ENCODE results near the gene ANGEL1.

The ANGEL1 gene

GRCh38 chr14:76761960-76762410, 50.7 kb downstream of the ANGEL1 start:
- Histone ChIP-seq H3K9ac (ENCODE audit: low read length in 2 of 2) (peak overlapping the region; percentile 5 to 18), H3K27ac (ENCODE audit: low read length) (no peak overlapping the region), H3K27me3 (ENCODE audit: control insufficient read depth in 1 of 2, insufficient read depth in 2 of 2, low read length in 2 of 2) (peaks cover 4 to 9% of the 10 kb centered on the region in 2 donors), H3K9me3 (ENCODE audit: control insufficient read depth in 2 of 2, low read length in 2 of 2) (no peaks in the 10 kb centered on the region), H3K4me3 (ENCODE audit: low read length in 2 of 2) (peak overlapping the region; percentile 61 to 81), H3K36me3 (ENCODE audit: control insufficient read depth in 2 of 2, insufficient read depth in 2 of 2, low read length in 2 of 2) (no peaks in the 10 kb centered on the region), H3K4me1 (ENCODE audit: control insufficient read depth, insufficient read depth, low read length) (peaks cover 36% of the 10 kb centered on the region)

GRCh38 chr14:76761136-76761959, 51.3 kb downstream of the ANGEL1 start, which contains the start of gene VASH1:
TSS of gene VASH1 (plus strand) at chr14:76761468. CDS start at chr14:76762822, 1,354 bp downstream.
- Histone ChIP-seq H3K27ac (ENCODE audit: low read length) (peak within 1 kb of the TSS; percentile 31), H3K4me1 (ENCODE audit: control insufficient read depth, insufficient read depth, low read length) (peaks cover 36% of the 10 kb centered on the region), H3K4me3 (ENCODE audit: low read length in 2 of 2) (peak within 1 kb of the TSS; percentile 61 to 81), H3K9ac (ENCODE audit: low read length in 2 of 2) (peak within 1 kb of the TSS; percentile 50 to 73), H3K36me3 (ENCODE audit: control insufficient read depth in 2 of 2, insufficient read depth in 2 of 2, low read length in 2 of 2) (no peaks in the 10 kb centered on the region), H3K27me3 (ENCODE audit: control insufficient read depth in 1 of 2, insufficient read depth in 2 of 2, low read length in 2 of 2) (peaks cover 4 to 9% of the 10 kb centered on the region in 2 donors), H3K9me3 (ENCODE audit: control insufficient read depth in 2 of 2, low read length in 2 of 2) (no peaks in the 10 kb centered on the region)

GRCh38 chr14:76760331-76761135, 52.1 kb downstream of the ANGEL1 start:
- Histone ChIP-seq H3K36me3 (ENCODE audit: control insufficient read depth in 2 of 2, insufficient read depth in 2 of 2, low read length in 2 of 2) (no peaks in the 10 kb centered on the region), H3K4me1 (ENCODE audit: control insufficient read depth, insufficient read depth, low read length) (peaks cover 35% of the 10 kb centered on the region), H3K9ac (ENCODE audit: low read length in 2 of 2) (peak overlapping the region; percentile 50 to 73), H3K9me3 (ENCODE audit: control insufficient read depth in 2 of 2, low read length in 2 of 2) (no peaks in the 10 kb centered on the region), H3K27me3 (ENCODE audit: control insufficient read depth in 1 of 2, insufficient read depth in 2 of 2, low read length in 2 of 2) (peaks cover 4 to 9% of the 10 kb centered on the region in 2 donors), H3K4me3 (ENCODE audit: low read length in 2 of 2) (peak overlapping the region; percentile 60 to 81), H3K27ac (ENCODE audit: low read length) (no peak overlapping the region)

- Histone ChIP-seq H3K4me1 (ENCODE audit: control insufficient read depth, insufficient read depth, low read length) (peaks cover 31% of the 10 kb centered on the region), H3K4me3 (ENCODE audit: low read length in 2 of 2) (no peak overlapping the region), H3K9ac (ENCODE audit: low read length in 2 of 2) (no peak overlapping the region), H3K36me3 (ENCODE audit: control insufficient read depth in 2 of 2, insufficient read depth in 2 of 2, low read length in 2 of 2) (no peaks in the 10 kb centered on the region), H3K9me3 (ENCODE audit: control insufficient read depth in 2 of 2, low read length in 2 of 2) (no peaks in the 10 kb centered on the region), H3K27me3 (ENCODE audit: control insufficient read depth in 1 of 2, insufficient read depth in 2 of 2, low read length in 2 of 2) (peaks cover 4 to 9% of the 10 kb centered on the region in 2 donors), H3K27ac (ENCODE audit: low read length) (no peak overlapping the region)
Observed at GRCh38 chr14:76759589-76759988, 53.1 kb downstream of the ANGEL1 start.

GRCh38 chr14:76756371-76756750, 56.3 kb downstream of the ANGEL1 start:
- Histone ChIP-seq H3K4me1 (ENCODE audit: control insufficient read depth, insufficient read depth, low read length) (peaks cover 7% of the 10 kb centered on the region), H3K27ac (ENCODE audit: low read length) (no peak overlapping the region), H3K4me3 (ENCODE audit: low read length in 2 of 2) (no peak overlapping the region), H3K9ac (ENCODE audit: low read length in 2 of 2) (no peak overlapping the region), H3K36me3 (ENCODE audit: control insufficient read depth in 2 of 2, insufficient read depth in 2 of 2, low read length in 2 of 2) (no peaks in the 10 kb centered on the region), H3K9me3 (ENCODE audit: control insufficient read depth in 2 of 2, low read length in 2 of 2) (no peaks in the 10 kb centered on the region), H3K27me3 (ENCODE audit: control insufficient read depth in 1 of 2, insufficient read depth in 2 of 2, low read length in 2 of 2) (peaks cover 0 to 4% of the 10 kb centered on the region in 2 donors)

GRCh38 chr14:76755610-76756370, 56.9 kb downstream of the ANGEL1 start:
- Histone ChIP-seq H3K9ac (ENCODE audit: low read length in 2 of 2) (no peak overlapping the region), H3K4me1 (ENCODE audit: control insufficient read depth, insufficient read depth, low read length) (peaks cover 4% of the 10 kb centered on the region), H3K4me3 (ENCODE audit: low read length in 2 of 2) (no peak overlapping the region), H3K27me3 (ENCODE audit: control insufficient read depth in 1 of 2, insufficient read depth in 2 of 2, low read length in 2 of 2) (peaks cover 0 to 3% of the 10 kb centered on the region in 2 donors), H3K27ac (ENCODE audit: low read length) (no peak overlapping the region), H3K36me3 (ENCODE audit: control insufficient read depth in 2 of 2, insufficient read depth in 2 of 2, low read length in 2 of 2) (no peaks in the 10 kb centered on the region), H3K9me3 (ENCODE audit: control insufficient read depth in 2 of 2, low read length in 2 of 2) (no peaks in the 10 kb centered on the region)

- Histone ChIP-seq H3K36me3 (ENCODE audit: control insufficient read depth in 2 of 2, insufficient read depth in 2 of 2, low read length in 2 of 2) (no peaks in the 10 kb centered on the region), H3K4me3 (ENCODE audit: low read length in 2 of 2) (no peak overlapping the region), H3K9ac (ENCODE audit: low read length in 2 of 2) (no peak overlapping the region), H3K27ac (ENCODE audit: low read length) (no peak overlapping the region), H3K27me3 (ENCODE audit: control insufficient read depth in 1 of 2, insufficient read depth in 2 of 2, low read length in 2 of 2) (no peaks in the 10 kb centered on the region), H3K9me3 (ENCODE audit: control insufficient read depth in 2 of 2, low read length in 2 of 2) (no peaks in the 10 kb centered on the region), H3K4me1 (ENCODE audit: control insufficient read depth, insufficient read depth, low read length) (no peaks in the 10 kb centered on the region)
Observed at GRCh38 chr14:76754586-76754985, 58.1 kb downstream of the ANGEL1 start.

GRCh38 chr14:76753541-76754198, 59.0 kb downstream of the ANGEL1 start:
- no peaks in the 10 kb centered on the region for H3K27me3 ChIP-seq (ENCODE audit: control insufficient read depth in 1 of 2, insufficient read depth in 2 of 2, low read length in 2 of 2)
- H3K4me3 ChIP-seq (ENCODE audit: low read length in 2 of 2) = no peak overlapping the region
- H3K9ac ChIP-seq (ENCODE audit: low read length in 2 of 2) = no peak overlapping the region
- H3K36me3 ChIP-seq (ENCODE audit: control insufficient read depth in 2 of 2, insufficient read depth in 2 of 2, low read length in 2 of 2) = no peaks in the 10 kb centered on the region
- no peaks in the 10 kb centered on the region for H3K9me3 ChIP-seq (ENCODE audit: control insufficient read depth in 2 of 2, low read length in 2 of 2)
- no peak overlapping the region for H3K27ac ChIP-seq (ENCODE audit: low read length)
- H3K4me1 ChIP-seq (ENCODE audit: control insufficient read depth, insufficient read depth, low read length) = no peaks in the 10 kb centered on the region

GRCh38 chr14:76752744-76753143, 59.9 kb downstream of the ANGEL1 start:
- Histone ChIP-seq H3K4me1 (ENCODE audit: control insufficient read depth, insufficient read depth, low read length) (no peaks in the 10 kb centered on the region), H3K27ac (ENCODE audit: low read length) (no peak overlapping the region), H3K9me3 (ENCODE audit: control insufficient read depth in 2 of 2, low read length in 2 of 2) (no peaks in the 10 kb centered on the region), H3K9ac (ENCODE audit: low read length in 2 of 2) (no peak overlapping the region), H3K4me3 (ENCODE audit: low read length in 2 of 2) (no peak overlapping the region), H3K27me3 (ENCODE audit: control insufficient read depth in 1 of 2, insufficient read depth in 2 of 2, low read length in 2 of 2) (no peaks in the 10 kb centered on the region), H3K36me3 (ENCODE audit: control insufficient read depth in 2 of 2, insufficient read depth in 2 of 2, low read length in 2 of 2) (no peaks in the 10 kb centered on the region)

GRCh38 chr14:76742966-76743365, 69.7 kb downstream of the ANGEL1 start:
- no peaks in the 10 kb centered on the region for H3K27me3 ChIP-seq (ENCODE audit: control insufficient read depth in 1 of 2, insufficient read depth in 2 of 2, low read length in 2 of 2)
- H3K9me3 ChIP-seq (ENCODE audit: control insufficient read depth in 2 of 2, low read length in 2 of 2) = peaks cover 0 to 4% of the 10 kb centered on the region in 2 donors
- H3K36me3 ChIP-seq (ENCODE audit: control insufficient read depth in 2 of 2, insufficient read depth in 2 of 2, low read length in 2 of 2) = no peaks in the 10 kb centered on the region
- H3K9ac ChIP-seq (ENCODE audit: low read length in 2 of 2) = no peak overlapping the region
- H3K4me1 ChIP-seq (ENCODE audit: control insufficient read depth, insufficient read depth, low read length) = no peaks in the 10 kb centered on the region
- H3K4me3 ChIP-seq (ENCODE audit: low read length in 2 of 2) = no peak overlapping the region
- no peak overlapping the region for H3K27ac ChIP-seq (ENCODE audit: low read length)
